LNCaP clone FGC (cell line): ENCODE measurements around the gene TTC7B.

Experiments
- DNase-seq: peaks from one replicate; pipeline ENCODE4 v3.0.0-alpha.2; 2011; ENCODE audit warnings: low read depth
- H3K4me3 ChIP-seq: 2 replicates; pipeline ENCODE4 v1.5.1; 2011; ENCODE audit warnings: mild to moderate bottlenecking, low read depth, low read length, control low read depth
- CTCF ChIP-seq: IDR thresholded peaks from 2 replicates; pipeline ENCODE4 v1.5.1; 2012; ENCODE audit warnings: mild to moderate bottlenecking; ENCODE audit not compliant: control insufficient read depth, insufficient read depth; ENCODE audit errors: extremely low read depth

TTC7B gene

GRCh38 chr14:90580377-90581335 lies 235.6 kb downstream of the TTC7B start:
- H3K4me3 ChIP-seq = no peak overlapping the region
- no peak for TF ChIP-seq CTCF
- no peak for DNase-seq

- H3K4me3 ChIP-seq = no peak overlapping the region
- TF ChIP-seq CTCF = no peak
- DNase-seq = no peak
Observed at GRCh38 chr14:90579816-90580215, 236.4 kb downstream of the TTC7B start.

GRCh38 chr14:90579088-90579487 lies 237.1 kb downstream of the TTC7B start:
- no peak overlapping the region for H3K4me3 ChIP-seq
- no peak for TF ChIP-seq CTCF

GRCh38 chr14:90578283-90578985 lies 237.8 kb downstream of the TTC7B start:
- no peak overlapping the region for H3K4me3 ChIP-seq
- DNase-seq = no peak
- no peak for TF ChIP-seq CTCF

More at GRCh38 chr14:90579088-90579487, 237.1 kb downstream of the TTC7B start:
- no peak for DNase-seq

- no peak for TF ChIP-seq CTCF
- no peak overlapping the region for H3K4me3 ChIP-seq
- no peak for DNase-seq
Observed at GRCh38 chr14:90577661-90578282, 238.5 kb downstream of the TTC7B start.

- no peak overlapping the region for H3K4me3 ChIP-seq
- no peak for TF ChIP-seq CTCF
- DNase-seq = no peak
Observed at GRCh38 chr14:90576981-90577660, 239.1 kb downstream of the TTC7B start.
